ENCODE results near the gene OPN4.

OPN4 gene

DNA sequence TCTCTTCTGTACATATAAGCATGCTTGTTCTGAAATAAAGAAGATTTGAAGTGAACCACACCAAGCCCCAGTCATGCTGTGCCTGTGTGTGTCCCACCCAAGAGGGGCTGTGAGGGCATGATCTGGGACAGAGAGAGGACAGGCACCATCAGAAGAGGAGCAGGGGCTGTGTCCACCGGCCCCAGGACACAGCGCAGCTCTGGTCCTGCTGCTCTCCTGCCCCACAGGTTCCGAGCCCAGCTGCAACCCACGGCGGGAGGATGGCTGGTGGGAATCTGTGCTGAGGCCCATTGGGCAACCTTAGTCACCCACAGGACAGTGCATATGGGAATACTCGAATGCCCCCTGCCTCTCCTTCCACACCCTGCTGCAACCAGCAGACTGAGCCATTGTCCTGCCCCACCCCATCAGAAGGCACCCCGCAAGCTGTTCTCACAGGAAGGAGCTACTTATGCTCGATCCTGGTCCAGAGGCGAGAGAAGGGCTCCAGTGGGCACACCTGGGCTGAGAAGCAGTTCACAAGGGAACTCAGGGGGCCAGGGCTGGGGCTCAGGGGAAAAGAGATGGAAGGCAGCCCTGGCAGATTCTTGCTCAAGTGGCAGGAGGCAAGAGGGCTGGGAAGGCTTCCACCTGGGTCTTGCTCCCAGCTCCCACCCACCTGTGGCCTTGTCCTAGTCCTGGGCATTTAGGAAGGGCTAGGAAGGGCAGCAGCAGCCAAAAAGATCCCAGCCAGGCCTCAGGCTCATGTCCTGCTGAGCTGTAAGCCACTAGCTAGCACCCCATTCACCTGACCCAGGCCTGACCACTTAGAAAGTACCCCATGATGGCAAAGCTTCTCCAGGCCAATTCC lies 45.9 kb downstream of the OPN4 start:
- no peak for DNase-seq (ENCODE audit: low spot score)

DNA sequence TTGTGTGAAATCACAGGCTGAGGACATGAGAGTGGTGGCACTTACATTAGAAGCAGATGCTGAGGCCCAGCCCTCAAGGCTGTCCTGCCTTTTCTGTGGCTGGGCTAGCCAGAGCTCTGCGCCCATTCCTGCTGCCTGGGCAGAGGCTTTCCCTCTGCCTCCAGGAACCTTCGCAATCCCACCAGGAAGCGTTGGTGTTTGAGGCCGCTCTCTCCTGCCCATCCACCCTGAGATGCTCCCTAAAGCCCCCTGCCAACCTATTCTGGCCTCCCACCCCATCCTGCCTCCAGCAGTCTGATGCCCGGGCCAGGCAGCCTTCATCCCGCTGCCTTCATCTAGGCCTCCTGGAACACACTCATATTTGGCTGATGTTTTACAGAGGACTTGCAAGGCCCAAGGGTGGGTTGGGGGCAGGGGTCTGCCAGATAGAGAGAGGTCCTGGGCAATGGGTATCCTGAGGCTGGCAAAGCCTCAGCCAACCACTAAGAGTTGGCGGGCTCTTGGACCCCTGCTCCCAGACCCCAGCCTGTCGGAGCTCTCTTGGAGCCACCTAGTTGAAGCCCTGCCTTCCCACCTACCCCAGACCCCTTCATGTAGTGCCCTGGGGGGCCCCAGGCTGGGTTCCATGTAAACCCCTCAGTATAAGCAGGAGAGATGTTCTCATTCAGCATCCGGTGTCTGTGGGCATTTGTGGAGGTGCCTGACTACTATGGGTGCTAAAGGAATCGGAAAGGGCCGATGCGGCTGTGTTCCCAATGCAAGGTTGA lies 46.7 kb downstream of the OPN4 start:
- DNase-seq (ENCODE audit: low spot score): no peak

DNA sequence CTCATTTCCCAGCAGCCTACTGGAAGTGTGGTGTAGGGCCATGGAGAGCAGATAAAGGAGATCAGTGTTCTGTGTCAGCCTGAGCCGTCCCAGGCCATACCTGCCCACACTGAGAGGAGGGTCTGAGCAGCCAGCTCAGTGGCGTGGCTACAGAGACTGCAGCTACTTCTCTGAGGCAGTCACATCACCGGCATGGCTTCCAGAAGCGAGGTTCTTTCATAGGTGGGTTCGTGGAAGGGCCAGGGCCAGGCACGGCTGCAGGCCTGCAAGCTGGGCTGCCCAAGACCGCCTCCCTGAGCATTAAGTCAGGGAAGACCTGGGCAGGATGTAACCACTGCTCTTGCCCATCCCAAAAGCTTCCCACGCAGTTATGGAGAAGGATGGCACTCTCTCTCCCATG lies 48.8 kb downstream of the OPN4 start:
- DNase-seq (ENCODE audit: low spot score): no peak

DNA sequence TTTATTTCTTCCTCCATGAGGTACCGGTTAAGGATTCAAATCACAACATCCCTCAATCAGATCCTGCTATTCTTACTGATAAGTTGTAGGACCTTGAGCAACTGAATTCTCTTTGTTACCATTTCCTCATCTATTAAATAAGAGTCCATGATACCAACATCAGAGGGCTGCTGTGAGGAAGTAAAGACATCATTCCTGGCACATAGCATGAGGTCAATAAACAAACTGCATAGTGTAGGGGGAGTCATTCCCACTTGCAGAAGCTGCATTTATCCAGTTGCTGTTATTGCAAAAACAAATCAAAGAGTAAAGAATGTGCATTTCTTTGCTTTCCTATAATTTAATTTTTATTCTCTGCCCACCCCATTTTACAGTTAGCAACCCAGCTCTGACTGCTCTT lies 50.8 kb downstream of the OPN4 start:
- DNase-seq (ENCODE audit: low spot score): no peak

DNA sequence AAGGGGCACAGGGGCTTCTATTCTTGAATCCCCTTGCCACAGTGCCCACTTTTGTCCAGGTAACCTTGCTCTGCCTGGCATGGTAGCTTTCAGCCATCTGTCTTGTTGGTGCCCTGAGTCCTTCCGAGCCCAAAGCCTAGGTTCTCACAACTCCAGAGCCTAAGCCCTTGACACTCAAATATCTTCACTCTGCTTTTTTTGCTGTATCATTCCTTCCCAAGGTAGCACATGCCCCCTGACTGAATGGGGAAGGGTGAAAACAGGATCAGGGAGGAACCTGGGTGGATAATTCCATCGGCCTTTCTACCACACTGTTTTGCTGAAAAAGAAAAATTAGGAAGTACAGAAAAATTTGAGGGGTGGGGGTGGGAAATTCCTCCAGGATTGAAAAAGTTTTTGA lies 51.6 kb downstream of the OPN4 start:
- DNase-seq (ENCODE audit: low spot score): no peak

DNA sequence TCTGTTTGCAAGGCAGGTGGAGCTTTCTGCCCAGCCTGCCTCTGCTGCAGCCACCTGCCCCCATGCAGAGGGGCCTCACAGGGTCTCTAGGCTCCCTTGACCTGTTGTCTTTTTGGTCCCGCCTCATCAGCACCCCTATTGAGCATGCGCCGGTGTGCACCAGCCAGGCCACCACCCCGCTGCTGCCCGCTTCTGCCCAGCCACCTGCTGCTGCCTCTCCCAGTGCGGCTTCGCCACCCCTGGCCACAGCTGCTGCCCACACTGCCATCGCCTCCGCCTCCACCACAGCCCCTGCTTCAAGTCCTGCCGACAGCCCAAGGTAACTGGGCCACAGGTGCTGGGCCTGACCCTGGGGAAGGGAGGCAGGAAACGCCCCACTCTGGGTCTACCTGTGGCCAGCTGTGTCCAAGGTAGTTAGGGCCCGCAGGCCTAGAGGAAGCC lies 52.1 kb downstream of the OPN4 start:
- DNase-seq (ENCODE audit: low spot score): no peak

DNA sequence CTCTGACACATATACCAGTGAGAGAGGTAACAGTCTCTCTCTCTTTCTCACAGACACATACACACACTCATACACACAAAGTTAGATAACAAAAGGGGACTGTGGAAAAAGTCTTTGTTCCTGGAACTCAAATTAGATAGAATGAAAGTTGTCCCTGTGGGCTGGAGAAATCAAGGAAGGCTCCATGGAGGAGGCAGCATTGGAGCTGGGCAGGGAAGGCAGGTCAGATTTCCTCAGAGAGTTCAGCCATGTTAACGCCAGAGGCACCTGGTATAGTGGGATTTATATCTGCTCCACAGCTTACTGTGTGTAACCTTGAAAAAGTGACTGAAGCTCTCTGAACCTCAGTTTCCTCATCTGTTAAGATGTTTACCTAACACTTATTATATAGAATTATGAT lies 52.6 kb downstream of the OPN4 start:
- no peak for DNase-seq (ENCODE audit: low spot score)

DNA sequence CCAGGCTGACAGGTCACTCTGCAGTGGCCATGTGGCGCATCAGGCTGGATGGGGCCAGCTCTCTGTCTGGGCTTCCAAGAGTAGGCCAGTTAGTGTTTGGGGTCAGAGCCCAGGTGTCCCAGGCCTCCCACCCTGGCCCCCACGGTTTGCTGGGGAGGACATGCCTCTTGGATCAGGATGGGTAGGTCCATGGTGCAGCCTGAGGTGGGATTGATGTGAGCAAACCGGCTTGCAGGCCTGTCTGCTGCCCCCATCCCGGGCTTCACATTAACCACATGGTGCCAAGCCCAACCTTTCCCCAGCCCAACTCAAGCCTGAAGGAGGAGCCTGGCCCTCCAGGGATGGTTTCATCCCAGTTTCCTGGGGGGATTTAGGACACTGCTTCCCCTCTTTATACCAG lies 53.2 kb downstream of the OPN4 start:
- no peak for DNase-seq (ENCODE audit: low spot score)

DNA sequence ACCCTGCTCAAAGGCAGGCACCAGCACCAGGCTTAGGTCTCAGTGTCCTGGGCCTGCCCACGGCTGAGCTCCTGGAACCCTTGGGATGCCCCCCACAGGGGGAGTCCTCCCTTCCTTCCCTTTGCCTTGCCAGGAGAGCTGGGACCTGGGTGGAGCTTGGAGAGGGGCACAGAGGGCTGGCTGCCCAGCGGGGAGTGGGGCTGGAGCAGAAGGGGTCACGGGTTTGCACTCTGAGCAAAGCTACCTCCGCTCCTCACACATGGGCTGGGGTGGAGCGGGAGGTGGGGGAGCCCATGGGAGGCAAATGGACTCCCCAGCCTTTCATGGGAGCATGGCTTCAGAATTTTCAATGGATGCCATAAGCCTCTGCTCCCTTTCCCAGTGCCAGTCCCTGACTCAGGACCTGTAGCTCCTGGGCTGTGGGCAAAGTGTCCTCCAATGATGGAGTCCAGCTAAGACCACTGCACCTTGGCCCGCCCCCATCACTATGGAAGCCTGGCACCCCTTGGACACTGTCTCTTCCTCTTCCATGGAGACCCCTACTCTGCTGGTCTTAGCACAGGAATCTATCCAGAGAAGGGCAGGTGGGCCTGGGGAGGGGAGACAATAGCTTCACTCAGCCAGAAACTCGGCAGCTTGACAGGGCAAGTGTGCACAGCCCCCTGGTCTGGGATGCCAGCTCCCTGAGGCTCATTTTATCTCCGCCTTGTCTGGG lies 53.9 kb downstream of the OPN4 start:
- DNase-seq (ENCODE audit: low spot score): no peak

DNA sequence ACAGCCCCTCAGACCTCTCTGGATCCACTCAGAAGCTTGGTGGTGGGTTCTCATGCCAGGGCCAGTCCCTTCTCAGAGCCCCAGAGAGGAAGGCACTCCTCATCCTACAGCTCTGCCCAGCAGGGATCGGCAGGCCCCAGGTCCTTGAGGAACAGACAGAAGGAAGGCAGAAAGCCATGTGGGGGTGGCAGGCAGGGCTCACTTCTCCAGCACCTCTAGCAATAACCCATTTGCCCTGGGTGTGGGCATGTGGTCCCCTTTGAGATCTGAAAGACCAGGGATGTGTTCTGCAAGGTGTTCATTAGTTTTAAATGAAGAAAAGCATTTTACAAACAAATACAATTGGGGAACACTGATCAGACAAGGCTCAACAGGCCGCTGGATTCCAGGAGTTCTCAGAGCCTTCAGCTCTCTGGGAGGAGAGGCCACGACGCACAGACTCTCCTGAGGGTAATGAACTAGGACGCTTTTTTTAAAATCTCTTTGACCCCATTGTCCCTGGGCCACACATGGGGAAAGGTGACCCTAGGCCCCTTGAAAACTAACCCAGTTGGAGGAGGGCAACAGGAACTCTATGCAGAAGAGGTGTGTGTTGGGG lies 54.5 kb downstream of the OPN4 start:
- no peak for DNase-seq (ENCODE audit: low spot score)

DNA sequence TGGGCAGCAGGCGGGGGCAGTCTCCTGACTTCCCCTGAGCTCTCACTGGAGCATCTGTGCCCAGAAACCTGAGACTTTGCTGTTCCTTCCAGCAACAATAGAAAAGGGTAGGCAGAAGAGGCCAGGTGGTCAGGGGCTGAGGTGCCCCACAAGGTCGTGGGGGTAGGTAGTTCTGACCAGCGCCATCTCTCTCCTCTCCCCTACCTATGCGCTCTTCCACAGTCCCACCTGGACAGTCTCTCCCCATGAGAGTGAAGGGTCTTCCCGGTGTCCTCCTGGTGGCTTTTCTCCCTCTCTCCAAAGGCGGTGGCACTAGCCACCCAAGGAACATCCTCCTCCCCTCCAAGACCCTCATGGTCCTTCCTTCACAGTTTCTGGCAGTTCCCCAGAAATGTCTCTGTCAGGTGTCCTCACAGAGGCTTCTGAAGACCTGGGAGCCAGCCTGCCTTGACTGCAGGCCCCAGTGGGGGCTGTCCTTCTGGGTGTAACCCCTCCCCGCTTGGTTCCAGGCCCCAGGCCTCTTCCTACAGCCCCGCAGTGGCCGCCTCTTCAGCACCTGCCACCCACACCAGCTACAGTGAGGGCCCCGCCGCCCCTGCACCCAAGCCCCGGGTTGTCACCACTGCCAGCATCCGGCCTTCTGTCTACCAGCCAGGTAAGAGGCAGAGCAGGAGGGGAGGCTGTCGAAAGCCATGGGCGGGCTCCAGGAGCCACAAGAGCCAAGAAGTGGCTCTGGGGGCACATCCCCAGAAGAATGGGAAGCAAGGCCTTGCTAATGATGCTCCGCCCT lies 55.2 kb downstream of the OPN4 start:
- DNase-seq (ENCODE audit: low spot score): no peak

DNA sequence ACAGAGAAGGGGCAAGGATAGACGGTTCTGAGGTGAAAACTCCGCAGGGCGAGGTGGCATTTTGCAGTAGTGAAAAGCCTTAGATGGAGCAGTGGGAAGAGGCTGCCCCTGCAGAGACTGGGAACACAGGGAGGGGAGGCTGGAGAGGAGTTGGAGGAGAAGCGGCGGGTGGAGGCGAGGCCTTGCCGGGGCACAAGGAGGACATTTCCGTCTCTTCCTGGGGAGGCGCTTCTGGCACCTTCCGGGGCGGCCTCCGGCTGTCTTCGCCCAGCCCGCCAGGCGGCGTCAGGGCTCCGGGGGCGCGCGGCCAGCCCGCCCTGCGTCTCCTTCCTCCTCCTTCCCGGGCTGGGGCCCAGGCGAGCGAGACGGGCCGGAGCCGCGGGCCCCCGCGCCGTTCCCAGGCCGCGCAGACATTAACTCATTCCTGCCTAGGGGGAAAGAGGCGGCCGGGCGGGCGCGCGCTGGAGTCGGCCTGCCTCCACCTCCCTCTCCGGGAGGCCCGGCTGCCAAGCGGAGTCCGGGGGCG lies 56.7 kb downstream of the OPN4 start:
- peak; percentile 87 for DNase-seq (ENCODE audit: low spot score)

DNA sequence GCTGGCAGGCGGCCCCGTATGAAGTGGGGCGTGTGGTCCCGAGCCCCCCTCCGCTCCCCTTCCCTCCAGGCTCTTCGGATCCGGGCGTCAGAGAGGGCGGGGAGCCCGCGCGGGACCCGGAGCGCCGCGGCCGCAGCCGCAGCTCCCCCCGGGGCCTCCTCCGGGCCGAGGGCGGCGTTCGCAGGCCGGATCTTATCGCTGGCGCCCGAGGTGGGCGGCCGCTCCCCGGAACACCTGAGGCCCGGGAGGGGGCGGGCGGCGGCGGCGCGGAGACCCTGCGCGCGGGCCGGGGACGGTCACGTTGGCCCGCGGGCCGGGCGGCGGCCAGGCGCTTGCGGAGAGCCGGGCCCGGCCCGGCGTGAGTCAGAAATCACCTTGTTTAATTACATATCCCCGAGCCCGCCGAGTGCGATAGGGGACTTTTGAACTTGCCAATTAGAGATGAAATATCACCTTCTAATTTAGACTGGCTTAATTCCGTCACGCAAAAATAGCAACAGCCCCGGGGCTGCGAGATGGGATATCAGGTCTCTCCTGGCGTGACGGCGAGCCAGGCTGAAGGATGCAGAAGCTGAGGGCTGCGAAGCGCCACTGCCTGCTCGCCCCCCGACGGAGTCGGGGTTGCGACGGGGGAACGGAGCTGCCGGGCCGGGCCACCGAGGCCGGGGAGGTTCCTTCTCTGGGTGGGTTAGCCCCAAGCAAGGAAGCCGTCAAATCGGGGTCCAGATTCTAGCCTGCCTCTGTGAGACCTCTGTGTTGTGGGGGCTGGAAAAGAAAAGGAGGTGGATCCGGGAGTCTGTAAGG lies 57.4 kb downstream of the OPN4 start:
- peak; percentile 64 for DNase-seq (ENCODE audit: low spot score)

DNA sequence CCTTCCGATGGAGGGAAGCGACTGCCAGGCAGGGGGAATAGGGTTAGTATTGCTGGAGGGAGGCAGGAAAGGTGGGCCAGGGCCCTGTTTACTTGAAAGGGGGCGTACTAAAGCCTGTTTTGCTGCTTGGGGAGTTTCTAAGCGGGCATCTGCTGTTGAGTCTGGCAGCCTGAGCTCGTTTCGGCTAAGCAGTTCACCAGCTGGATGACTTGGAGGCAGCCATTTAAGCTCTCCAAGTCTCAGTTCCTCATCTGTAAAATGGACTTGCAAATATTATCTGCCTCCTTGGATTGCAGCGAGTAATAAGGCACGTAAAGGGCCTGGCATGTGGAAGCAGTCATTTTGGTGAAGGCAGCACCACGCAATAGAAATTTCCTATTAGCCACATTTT lies 58.0 kb downstream of the OPN4 start:
- DNase-seq (ENCODE audit: low spot score): no peak

DNA sequence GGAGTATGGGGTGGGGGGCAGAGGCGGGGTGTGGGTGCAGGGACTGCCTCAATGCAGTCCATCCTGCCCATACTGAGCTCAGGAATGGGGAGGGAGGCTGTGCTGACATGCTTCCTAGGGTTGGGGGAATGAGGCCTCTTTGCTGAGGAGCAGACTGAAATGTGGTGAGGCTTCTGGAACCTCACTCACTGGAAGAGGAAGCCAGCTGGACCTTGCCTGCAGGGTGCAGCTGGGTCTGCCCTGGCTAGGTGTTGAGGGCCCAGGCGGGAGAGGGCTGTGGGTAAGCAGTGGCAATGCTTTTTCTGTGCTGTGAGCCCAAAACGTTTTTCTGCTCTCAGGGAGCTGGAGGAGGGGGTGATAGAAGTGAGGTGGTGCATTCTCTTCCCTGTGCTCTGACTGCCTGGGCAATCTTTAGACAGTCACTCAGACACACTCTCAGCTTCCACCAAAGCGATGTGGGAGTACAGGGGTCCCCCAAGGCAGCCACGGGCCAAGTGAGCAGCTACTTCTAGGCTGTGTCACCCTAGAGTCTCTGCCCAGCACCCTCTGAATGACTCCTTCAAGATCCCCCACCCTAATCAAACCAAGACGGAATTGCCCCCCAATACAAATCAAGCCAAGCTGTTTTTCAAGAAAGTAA lies 60.9 kb downstream of the OPN4 start:
- DNase-seq (ENCODE audit: low spot score): no peak

DNA sequence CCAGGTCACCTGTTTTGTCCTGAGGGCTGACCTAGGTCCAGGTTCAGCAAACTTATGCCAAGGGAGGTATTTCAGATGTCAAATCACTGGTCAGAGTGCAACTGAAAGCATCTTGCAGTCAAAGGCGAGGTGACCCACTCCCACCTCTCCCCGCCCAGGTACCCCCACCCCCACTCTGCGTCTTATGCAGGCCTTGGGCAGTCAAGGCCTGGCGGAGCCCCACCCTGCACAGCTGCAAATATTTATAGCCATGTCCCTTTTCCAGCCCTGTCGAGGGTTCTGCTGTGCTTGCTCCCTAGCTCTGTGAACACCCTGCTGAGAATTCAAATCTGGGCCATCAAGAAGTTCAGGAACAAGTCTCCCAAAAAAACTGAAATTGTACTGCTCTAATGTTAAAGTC lies 61.5 kb downstream of the OPN4 start:
- no peak for DNase-seq (ENCODE audit: low spot score)

Data from cerebellar cortex (tissue), 1 donor.